HG03457 (cell line): ENCODE measurements around the gene LRRFIP2.
"Not testable (repeated sequence)": the region's sequence is repeated elsewhere in the genome, so short reads cannot be mapped to it uniquely, and the experiment has no call there.

Experiments used
- ATAC-seq: cut with Tn5 transposase; IDR thresholded peaks from one replicate; pipeline ENCODE4 v1.9.1; 2021; ENCODE audit warnings: moderate number of reproducible peaks; ENCODE audit not compliant: unreplicated experiment

Gene LRRFIP2

GRCh38 chr3:37174532-37175126 is at the start of gene LRRFIP2:
Gene LRRFIP2, minus strand, starts transcription at chr3:37174582. Its CDS starts 25,599 bp downstream, at chr3:37148983.
- ATAC-seq, result peak; percentile 33

- no peak for ATAC-seq
Observed at GRCh38 chr3:37223576-37223975, 49.2 kb upstream of the LRRFIP2 start.

- no peak for ATAC-seq
Observed at GRCh38 chr3:37223141-37223558, 48.8 kb upstream of the LRRFIP2 start.

- not testable (repeated sequence) for ATAC-seq
Observed at GRCh38 chr3:37222542-37222941, 48.2 kb upstream of the LRRFIP2 start.

GRCh38 chr3:37221407-37221806 is 47.0 kb upstream of the LRRFIP2 start:
- ATAC-seq, result no peak

GRCh38 chr3:37219266-37219665 is 44.9 kb upstream of the LRRFIP2 start:
- ATAC-seq, result no peak

GRCh38 chr3:37218206-37218605 is 43.8 kb upstream of the LRRFIP2 start:
- no peak for ATAC-seq

GRCh38 chr3:37217098-37217849 is 42.9 kb upstream of the LRRFIP2 start:
- ATAC-seq, result no peak

GRCh38 chr3:37216597-37217097 is 42.3 kb upstream of the LRRFIP2 start:
- ATAC-seq, result no peak

GRCh38 chr3:37214076-37214475 is 39.7 kb upstream of the LRRFIP2 start:
- no peak for ATAC-seq

- no peak for ATAC-seq
Observed at GRCh38 chr3:37210230-37210629, 35.8 kb upstream of the LRRFIP2 start.

- not testable (repeated sequence) for ATAC-seq
Observed at GRCh38 chr3:37208576-37208975, 34.2 kb upstream of the LRRFIP2 start.

- ATAC-seq, result not testable (repeated sequence)
Observed at GRCh38 chr3:37208008-37208407, 33.6 kb upstream of the LRRFIP2 start.

- ATAC-seq, result not testable (repeated sequence)
Observed at GRCh38 chr3:37206041-37206440, 31.7 kb upstream of the LRRFIP2 start.

GRCh38 chr3:37204314-37204713 is 29.9 kb upstream of the LRRFIP2 start:
- no peak for ATAC-seq

- ATAC-seq, result no peak
Observed at GRCh38 chr3:37202035-37202434, 27.7 kb upstream of the LRRFIP2 start.

GRCh38 chr3:37200141-37200540 is 25.8 kb upstream of the LRRFIP2 start:
- no peak for ATAC-seq

GRCh38 chr3:37198996-37199395 is 24.6 kb upstream of the LRRFIP2 start:
- no peak for ATAC-seq

GRCh38 chr3:37198547-37198946 is 24.2 kb upstream of the LRRFIP2 start:
- ATAC-seq, result no peak

GRCh38 chr3:37197810-37198371 is 23.5 kb upstream of the LRRFIP2 start:
- ATAC-seq, result no peak

GRCh38 chr3:37194533-37194932 is 20.2 kb upstream of the LRRFIP2 start:
- no peak for ATAC-seq

- ATAC-seq, result no peak
Observed at GRCh38 chr3:37190667-37191066, 16.3 kb upstream of the LRRFIP2 start.
